Measurements from ENCODE around the gene ZBTB12.

DNA sequence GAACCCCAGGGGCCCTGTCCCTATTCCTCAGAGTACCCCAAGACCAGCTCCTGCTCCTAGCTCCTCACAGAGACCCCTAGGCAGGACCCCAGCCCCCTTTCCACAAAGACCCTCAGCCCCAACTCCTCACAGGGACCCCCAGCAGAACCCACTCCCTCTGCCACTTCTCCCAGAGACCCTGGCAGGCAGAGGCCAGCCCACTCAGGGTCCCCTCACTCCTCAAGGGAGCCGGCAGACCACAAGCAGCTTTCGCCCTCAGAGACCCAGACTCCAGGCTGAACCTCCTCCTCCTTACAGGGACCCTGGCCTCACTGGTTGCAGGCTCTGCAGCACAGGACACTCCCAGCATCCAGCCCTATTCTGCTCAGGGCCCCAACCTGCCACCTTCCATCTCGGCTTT lies 23.7 kb downstream of the ZBTB12 start:
- TF ChIP-seq EZH2 (IDR thresholded peaks at IDR 0.05; ENCODE audit: borderline replicate concordance, low read length), result no peak
- TF ChIP-seq, protein P1, sequence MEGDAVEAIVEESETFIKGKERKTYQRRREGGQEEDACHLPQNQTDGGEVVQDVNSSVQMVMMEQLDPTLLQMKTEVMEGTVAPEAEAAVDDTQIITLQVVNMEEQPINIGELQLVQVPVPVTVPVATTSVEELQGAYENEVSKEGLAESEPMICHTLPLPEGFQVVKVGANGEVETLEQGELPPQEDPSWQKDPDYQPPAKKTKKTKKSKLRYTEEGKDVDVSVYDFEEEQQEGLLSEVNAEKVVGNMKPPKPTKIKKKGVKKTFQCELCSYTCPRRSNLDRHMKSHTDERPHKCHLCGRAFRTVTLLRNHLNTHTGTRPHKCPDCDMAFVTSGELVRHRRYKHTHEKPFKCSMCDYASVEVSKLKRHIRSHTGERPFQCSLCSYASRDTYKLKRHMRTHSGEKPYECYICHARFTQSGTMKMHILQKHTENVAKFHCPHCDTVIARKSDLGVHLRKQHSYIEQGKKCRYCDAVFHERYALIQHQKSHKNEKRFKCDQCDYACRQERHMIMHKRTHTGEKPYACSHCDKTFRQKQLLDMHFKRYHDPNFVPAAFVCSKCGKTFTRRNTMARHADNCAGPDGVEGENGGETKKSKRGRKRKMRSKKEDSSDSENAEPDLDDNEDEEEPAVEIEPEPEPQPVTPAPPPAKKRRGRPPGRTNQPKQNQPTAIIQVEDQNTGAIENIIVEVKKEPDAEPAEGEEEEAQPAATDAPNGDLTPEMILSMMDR (IDR thresholded peaks at IDR 0.05; ENCODE audit: low read length), result no peak

Data from OCI-LY1 (cell line).